ENCODE measurements around the gene ERC2. TPM values are rescaled to one million over a fixed set of nuclear protein-coding genes. Genes with fewer than 3 reads are reported as not detected.

Gene ERC2
- total and polyA plus RNA-seq, 9 donors: 1.2 to 9.4 (median 5.4) TPM

DNA sequence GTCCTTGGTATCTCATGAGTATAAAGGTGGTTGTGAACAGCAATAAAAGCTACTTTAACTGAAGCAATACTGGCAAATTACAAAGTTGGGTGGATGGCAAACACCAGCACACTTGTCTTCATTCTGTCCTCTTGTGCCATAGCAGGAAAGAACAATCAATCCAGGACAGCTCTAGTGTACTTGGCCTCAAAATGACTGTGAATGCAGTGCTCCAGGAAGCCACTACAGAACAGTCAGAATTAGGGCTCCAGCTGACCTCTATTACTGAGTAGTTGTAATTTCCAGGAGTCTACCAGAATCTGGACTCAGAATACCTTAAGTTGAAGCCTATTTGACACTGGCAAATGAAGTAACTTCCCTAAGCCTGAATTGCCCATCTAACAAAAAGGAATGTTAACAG is 642.2 kb downstream of the ERC2 start:
- no peaks in the 10 kb centered on the region for H3K27me3 ChIP-seq

DNA sequence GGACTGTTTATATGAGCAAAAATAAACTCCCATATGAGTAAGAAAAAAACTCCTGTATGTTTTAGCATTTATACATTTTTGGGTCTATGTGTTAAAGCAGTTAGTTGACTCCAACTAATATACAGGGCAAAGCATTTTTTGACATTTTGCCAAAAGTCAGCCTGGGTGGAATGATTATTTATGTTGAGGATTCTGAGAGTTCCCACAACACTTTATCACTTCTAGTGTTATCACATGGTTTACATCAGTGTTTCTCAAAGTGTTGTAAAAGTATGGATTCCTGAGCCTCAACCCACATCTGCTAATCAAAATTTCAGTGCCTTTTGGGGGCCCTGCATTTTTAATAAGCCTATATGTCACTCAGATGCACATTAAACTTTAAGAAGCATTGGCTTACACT is 643.9 kb downstream of the ERC2 start:
- Histone ChIP-seq H3K27me3 (no peaks in the 10 kb centered on the region), H3K36me3 (no peaks in the 10 kb centered on the region), H3K9me3 (no peaks in the 10 kb centered on the region), H3K27ac (no peak overlapping the region), H3K4me3 (no peak overlapping the region), H3K4me1 (ENCODE audit: insufficient read depth) (no peaks in the 10 kb centered on the region)
- intact Hi-C loops (cut with DNase I): no loop called here
- TF ChIP-seq EP300 (IDR thresholded peaks at IDR 0.05) (no peak), POLR2A (IDR thresholded peaks at IDR 0.05) (no peak)
- TF ChIP-seq, protein P1, sequence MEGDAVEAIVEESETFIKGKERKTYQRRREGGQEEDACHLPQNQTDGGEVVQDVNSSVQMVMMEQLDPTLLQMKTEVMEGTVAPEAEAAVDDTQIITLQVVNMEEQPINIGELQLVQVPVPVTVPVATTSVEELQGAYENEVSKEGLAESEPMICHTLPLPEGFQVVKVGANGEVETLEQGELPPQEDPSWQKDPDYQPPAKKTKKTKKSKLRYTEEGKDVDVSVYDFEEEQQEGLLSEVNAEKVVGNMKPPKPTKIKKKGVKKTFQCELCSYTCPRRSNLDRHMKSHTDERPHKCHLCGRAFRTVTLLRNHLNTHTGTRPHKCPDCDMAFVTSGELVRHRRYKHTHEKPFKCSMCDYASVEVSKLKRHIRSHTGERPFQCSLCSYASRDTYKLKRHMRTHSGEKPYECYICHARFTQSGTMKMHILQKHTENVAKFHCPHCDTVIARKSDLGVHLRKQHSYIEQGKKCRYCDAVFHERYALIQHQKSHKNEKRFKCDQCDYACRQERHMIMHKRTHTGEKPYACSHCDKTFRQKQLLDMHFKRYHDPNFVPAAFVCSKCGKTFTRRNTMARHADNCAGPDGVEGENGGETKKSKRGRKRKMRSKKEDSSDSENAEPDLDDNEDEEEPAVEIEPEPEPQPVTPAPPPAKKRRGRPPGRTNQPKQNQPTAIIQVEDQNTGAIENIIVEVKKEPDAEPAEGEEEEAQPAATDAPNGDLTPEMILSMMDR (IDR thresholded peaks at IDR 0.05): no peak
- DNase-seq: no peak

More for the DNA sequence above, 642.2 kb downstream of the ERC2 start:
- no peaks in the 10 kb centered on the region for H3K9me3 ChIP-seq
- no peak overlapping the region for H3K27ac ChIP-seq
- intact Hi-C loops (cut with DNase I): no loop called here
- H3K36me3 ChIP-seq: no peaks in the 10 kb centered on the region
- TF ChIP-seq, protein P1 (IDR thresholded peaks at IDR 0.05): no peak
- no peak for TF ChIP-seq EP300 (IDR thresholded peaks at IDR 0.05)
- no peak for TF ChIP-seq POLR2A (IDR thresholded peaks at IDR 0.05)
- no peak overlapping the region for H3K4me3 ChIP-seq
- no peak for DNase-seq
- H3K4me1 ChIP-seq (ENCODE audit: insufficient read depth): no peaks in the 10 kb centered on the region

DNA sequence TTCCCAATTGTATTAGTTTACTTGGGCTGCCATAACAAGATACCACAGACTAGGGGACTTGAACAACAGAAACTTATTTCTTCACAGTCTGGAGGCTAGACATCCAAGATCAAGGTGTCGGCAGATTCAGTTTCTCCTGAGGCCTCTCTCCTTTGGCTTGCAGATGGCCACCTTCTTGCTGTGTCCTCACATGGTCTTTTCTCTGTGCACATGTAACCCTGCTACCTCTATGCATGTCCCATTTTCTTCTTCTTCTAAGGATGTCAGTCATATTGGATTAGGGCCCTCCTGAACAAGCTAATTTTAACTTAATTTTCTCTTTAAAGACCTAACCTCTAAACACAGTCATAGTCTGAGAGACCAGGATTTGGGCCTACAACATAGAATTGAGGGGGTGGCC is 644.4 kb downstream of the ERC2 start:
- intact Hi-C loops (cut with DNase I): no loop called here
- H3K27me3 ChIP-seq: no peaks in the 10 kb centered on the region
- TF ChIP-seq POLR2A (IDR thresholded peaks at IDR 0.05) (no peak), EP300 (IDR thresholded peaks at IDR 0.05) (no peak)
- TF ChIP-seq, protein P1 (IDR thresholded peaks at IDR 0.05): no peak
- no peak overlapping the region for H3K4me3 ChIP-seq
- H3K27ac ChIP-seq: no peak overlapping the region
- WGBS, 3 donors: 94 to 100% (median 97%) methylated on average over 1 of the region's 1 CpG
- no peaks in the 10 kb centered on the region for H3K36me3 ChIP-seq
- no peak for DNase-seq
- H3K4me1 ChIP-seq (ENCODE audit: insufficient read depth): no peaks in the 10 kb centered on the region
- H3K9me3 ChIP-seq: no peaks in the 10 kb centered on the region

DNA sequence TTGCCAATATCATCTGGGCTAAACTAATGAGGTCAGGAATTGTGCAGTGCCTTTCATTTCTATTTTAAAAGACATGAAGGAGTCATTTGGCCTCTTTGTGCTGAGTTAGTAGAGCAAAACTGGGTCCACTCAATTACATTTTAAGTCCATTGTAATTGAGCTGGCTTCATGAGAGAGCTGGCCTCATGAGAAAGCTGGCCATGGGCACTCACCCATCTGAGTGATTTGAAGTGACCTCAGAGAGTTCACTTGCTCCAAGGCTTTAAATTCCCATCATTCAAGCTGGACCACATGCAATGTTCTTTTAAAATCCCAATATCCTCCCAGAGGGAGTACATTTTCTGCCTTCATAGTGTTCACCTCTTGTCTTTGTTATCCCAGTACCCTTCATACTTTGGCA is 645.3 kb downstream of the ERC2 start:
- DNase-seq: no peak
- intact Hi-C loops (cut with DNase I): no loop called here
- no peak overlapping the region for H3K4me3 ChIP-seq
- H3K4me1 ChIP-seq (ENCODE audit: insufficient read depth): no peaks in the 10 kb centered on the region
- H3K27ac ChIP-seq: no peak overlapping the region
- TF ChIP-seq EP300 (IDR thresholded peaks at IDR 0.05) (no peak), POLR2A (IDR thresholded peaks at IDR 0.05) (no peak)
- TF ChIP-seq, protein P1 (IDR thresholded peaks at IDR 0.05): no peak
- H3K9me3 ChIP-seq: no peaks in the 10 kb centered on the region
- H3K36me3 ChIP-seq: no peaks in the 10 kb centered on the region
- H3K27me3 ChIP-seq: no peaks in the 10 kb centered on the region

DNA sequence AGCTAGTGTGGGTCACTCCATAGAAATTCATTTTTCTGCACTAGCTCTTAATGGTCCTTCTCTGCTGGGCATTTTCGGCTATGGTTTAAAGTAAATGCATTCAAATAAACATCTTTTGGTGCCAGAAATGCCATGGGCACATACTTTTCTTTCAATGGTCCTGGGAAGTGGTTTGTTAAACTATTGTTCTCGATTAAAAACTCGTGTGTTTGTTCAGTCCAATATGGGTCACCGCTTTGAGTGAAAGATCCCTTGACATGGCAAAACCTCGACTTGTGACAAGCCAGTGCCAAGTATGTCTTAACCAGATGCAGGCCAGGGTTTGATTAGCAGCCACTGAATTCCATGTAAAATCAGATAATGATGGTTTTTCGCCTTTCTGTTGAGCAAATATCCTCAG is 649.3 kb downstream of the ERC2 start:
- TF ChIP-seq EP300 (IDR thresholded peaks at IDR 0.05) (no peak), POLR2A (IDR thresholded peaks at IDR 0.05) (no peak)
- TF ChIP-seq, protein P1 (IDR thresholded peaks at IDR 0.05): no peak
- no peak overlapping the region for H3K4me3 ChIP-seq
- H3K36me3 ChIP-seq: no peaks in the 10 kb centered on the region
- H3K27ac ChIP-seq: no peak overlapping the region
- no peaks in the 10 kb centered on the region for H3K27me3 ChIP-seq
- no peak for DNase-seq
- H3K4me1 ChIP-seq (ENCODE audit: insufficient read depth): no peaks in the 10 kb centered on the region
- no peaks in the 10 kb centered on the region for H3K9me3 ChIP-seq
- intact Hi-C loops (cut with DNase I): no loop called here
- 90 to 94% (median 92%) methylated on average over 6 of the region's 6 CpGs for WGBS, 3 donors

Measured in ovary (tissue), 9 donors.